GM12801 (cell line): ENCODE results near the gene TMOD3.

Experiments used
- TF ChIP-seq, protein P1 (sequence below): IDR thresholded peaks from one replicate; pipeline ENCODE4 v1.5.1; 2011; ENCODE audit warnings: control low read depth; ENCODE audit not compliant: insufficient read length; ENCODE audit errors: extremely low read depth

TMOD3 gene

DNA sequence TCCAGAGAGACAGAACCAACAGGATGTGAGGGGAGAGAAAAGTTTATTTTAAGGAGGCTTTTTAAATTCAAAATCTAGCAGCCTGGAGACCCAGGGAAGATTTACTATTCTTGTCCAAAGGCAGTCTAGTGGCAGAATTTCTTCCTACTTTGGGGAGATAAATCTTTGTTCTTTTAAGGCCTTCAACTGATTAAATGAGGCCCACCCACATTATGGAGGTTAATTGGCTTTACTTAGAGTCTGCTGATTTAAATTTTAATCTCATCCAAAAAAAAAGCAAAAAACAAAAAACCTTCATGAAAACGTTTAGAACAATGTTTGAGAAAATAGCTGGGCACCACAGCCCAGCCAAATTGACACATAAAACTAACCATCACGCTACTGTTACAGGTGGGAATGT is 41.3 kb downstream of the TMOD3 start:
- TF ChIP-seq, protein P1, sequence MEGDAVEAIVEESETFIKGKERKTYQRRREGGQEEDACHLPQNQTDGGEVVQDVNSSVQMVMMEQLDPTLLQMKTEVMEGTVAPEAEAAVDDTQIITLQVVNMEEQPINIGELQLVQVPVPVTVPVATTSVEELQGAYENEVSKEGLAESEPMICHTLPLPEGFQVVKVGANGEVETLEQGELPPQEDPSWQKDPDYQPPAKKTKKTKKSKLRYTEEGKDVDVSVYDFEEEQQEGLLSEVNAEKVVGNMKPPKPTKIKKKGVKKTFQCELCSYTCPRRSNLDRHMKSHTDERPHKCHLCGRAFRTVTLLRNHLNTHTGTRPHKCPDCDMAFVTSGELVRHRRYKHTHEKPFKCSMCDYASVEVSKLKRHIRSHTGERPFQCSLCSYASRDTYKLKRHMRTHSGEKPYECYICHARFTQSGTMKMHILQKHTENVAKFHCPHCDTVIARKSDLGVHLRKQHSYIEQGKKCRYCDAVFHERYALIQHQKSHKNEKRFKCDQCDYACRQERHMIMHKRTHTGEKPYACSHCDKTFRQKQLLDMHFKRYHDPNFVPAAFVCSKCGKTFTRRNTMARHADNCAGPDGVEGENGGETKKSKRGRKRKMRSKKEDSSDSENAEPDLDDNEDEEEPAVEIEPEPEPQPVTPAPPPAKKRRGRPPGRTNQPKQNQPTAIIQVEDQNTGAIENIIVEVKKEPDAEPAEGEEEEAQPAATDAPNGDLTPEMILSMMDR: no peak

DNA sequence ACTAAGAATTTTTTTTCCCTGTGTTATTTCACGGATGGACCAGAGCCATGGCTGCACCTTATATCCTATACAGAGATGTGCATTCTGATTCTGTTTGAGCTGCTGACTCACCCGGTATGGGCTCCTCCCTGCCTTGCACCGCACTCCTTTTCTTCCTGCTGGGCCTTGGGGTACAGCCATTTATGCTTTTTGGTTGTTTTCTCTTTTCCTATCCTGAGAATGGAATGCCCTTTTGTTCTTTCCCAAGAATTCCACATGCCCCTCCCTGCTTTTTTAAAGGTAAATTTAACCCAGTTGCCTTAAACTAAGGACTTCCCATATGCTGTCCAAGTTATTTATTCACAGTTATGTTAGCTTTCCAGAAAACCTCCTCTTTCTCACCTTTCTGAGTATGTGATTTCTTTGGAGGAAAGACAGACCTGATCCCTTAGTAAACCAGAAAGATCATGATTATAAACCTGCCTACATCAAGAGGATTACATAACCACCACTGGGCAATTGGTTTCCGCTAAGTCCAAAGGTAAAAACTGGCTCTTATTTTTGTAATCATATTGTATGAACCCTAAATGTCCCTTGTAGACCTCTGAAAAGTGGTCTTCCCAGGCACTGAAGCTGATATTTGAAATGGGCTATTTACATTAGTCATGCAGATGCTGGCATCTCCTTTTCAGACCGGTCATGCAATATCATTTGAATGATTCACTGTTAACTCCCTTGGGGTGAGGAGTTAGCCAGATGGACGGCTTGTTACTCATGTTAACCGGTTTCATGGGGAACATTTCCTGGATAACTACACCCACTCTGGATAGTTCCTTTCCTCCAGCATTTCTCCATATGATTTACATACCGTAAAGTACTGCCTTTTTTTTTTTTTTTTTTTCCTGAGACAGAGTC is 45.5 kb downstream of the TMOD3 start:
- TF ChIP-seq, protein P1: no peak

DNA sequence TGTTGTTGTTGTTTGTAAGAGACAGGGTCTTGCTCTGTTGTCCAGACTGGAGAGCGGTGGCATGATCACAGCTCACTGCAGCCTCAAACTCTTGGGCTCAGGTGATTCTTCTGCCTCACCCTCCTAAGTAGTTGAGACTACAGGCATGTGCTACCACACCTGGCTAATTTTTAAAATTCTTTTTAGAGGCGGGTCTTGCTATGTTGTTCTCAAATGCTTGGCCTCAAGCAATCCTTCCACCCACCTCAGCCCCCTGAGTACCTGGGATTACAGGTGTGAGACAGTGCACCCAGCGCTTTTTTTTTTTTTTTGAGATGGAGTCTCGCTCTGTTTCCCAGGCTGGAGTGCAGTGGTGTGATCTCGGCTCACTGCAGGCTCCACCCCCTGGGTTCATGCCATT is 46.7 kb downstream of the TMOD3 start:
- TF ChIP-seq, protein P1: no peak

DNA sequence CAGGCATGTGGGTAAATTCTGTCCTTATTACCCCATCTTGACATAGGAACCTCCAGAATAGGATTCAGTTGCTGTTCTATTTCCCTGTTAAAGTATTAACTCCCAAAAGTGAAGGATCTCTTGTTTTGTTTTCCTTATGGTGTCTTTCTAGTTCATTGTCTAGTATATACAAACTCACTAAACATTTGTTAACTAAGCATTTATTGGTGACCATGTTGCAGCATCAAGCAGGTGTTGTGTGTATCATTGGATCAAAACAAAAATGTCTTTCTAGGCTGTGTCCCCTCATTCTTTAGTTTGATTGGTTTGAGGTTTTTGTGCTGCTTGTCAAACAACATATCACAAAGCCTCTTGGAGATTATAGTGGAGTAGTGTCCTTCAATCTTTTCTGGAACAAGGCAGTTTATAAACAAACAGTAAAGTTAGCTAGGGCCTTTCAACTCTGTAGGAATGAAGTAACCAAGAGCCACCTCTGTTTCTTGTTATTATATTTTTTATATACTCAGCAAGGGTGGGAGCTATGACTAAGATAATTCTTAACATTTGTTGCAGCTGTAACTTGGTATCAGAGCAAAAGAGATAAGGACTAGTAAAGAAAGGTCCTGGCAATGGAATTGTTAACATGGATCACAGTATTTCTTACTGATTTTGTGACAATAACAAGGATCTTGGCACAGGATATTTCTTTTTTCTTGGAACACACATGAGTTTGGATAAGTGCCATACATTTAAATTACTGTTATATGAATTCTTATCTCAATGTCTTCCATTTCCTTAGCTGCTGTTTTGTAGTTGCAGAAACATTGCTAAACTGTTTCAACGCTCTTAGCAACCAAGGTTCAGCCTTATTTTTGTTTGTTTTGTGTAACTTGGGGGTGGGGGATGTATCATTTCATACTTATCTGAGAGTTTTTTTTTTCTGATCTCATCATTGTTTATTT is 49.3 kb downstream of the TMOD3 start:
- TF ChIP-seq, protein P1: no peak

DNA sequence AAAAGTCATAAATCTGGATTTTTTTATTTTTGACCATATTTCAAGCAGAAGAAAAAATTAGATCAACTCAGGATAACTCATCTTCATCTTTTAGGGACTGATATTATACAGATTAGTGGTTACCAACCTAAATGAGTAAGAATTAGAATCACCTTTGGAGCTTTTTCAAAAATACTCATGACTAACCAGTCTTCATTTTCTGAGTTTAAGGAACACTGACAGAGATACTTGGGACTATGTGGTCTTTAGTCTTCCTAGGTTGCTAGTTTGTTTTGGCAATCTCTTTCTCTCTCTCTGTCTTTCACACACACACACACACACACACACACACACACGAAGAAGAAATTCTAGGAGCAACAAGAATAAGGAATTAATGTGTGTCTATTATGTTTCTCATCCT is 50.1 kb downstream of the TMOD3 start:
- TF ChIP-seq, protein P1: no peak

DNA sequence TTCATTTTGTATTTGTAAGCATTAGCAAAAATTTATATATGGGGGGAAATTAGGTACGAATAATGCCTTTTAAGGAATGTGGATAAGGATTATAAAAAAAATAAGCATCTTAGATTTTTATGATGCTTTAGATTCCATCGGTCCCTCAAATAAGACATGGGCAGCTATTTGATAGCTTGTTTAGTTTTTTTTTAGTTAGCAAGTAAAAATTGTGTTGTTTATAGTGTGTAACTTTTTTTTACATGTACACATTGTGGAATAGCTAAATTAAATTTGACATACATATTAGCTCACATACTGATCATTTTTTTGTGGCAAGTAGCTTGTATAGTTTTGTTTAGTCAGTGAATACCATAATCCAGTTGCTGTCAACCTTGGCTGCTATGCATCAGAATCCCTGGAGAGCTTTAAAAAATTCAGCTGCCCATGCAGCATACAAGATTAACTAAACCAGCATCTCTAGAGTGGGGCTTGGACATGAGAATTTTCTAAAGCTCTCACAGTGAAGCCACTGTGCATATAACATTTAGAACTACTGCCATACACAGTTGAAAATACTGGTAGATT is 53.9 kb downstream of the TMOD3 start:
- TF ChIP-seq, protein P1: no peak

DNA sequence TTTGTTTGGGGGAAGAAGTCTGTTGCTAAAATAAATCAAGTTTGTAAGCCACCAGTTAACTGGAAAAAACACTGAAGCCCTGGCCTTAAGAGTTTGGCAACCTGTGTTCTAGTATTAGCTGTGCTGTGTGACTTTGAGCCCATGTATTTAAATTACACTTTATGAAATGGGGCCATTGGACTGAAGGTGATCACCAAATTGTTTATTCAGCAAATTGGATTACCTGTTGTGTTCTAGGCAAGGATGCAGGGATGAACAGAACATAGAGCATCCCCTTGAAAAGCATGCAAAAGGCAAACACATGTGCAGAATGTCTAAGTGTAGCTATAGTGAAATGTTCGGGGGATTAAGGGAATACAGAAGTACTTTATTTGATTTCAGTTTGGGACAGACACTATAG is 54.6 kb downstream of the TMOD3 start:
- TF ChIP-seq, protein P1: no peak
